ENCODE results near the gene EIF4E. TPM values are rescaled to one million over a fixed set of nuclear protein-coding genes. Genes with fewer than 3 reads are reported as not detected.

EIF4E gene
- polyA plus RNA-seq, 1 donor (not counting 4 experiments of a cell fraction or from before 2014, with no cell fraction given) = 150 TPM

DNA sequence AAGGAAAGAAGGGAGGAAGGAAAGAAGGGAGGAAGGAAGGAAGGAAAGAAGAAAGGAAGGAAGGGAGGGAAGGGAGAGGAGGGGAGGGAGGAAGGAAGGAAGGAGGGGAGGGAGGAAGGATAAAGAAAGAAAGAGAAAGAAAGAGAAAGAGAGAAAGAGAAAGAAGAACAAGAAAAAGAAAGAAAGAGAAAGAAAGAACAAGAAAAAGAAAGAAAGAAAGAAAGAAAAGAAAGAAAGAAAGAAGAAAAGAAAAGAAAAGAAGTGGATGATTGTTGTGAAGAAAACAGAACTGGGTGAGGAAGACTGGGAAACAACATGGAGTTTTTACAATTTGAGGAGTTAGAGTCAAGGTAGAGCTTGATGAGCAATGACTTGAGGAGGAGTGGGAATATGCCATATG lies 78.0 kb downstream of the EIF4E start:
- no peak overlapping the region for H3K27ac ChIP-seq (ENCODE audit: control insufficient read depth, insufficient read depth, low read length)
- no peaks in the 10 kb centered on the region for H3K27me3 ChIP-seq (ENCODE audit: control insufficient read depth, extremely low read depth, insufficient read depth, low read length)
- no peaks in the 10 kb centered on the region for H3K9me1 ChIP-seq (ENCODE audit: control insufficient read depth, extremely low read depth, insufficient read depth, low read length)
- no peaks in the 10 kb centered on the region for H3K4me1 ChIP-seq (ENCODE audit: control insufficient read depth, extremely low read depth, insufficient read depth, low read length)
- dilution Hi-C loops (cut with MboI; ENCODE audit: extremely low pct_ligation_motif_present, low sequenced_read_pairs) = no loop called here
- H3K79me2 ChIP-seq (ENCODE audit: control insufficient read depth, insufficient read depth, low read length) = no peaks in the 10 kb centered on the region
- H3K36me3 ChIP-seq (ENCODE audit: control insufficient read depth in 2 of 2, extremely low read depth in 1 of 2, insufficient read depth in 2 of 2, low read length in 2 of 2) = no peaks in the 10 kb centered on the region
- H3K9ac ChIP-seq (ENCODE audit: control insufficient read depth, extremely low read depth, insufficient read depth, low read length) = no peak overlapping the region
- H3K4me3 ChIP-seq (ENCODE audit: control insufficient read depth in 2 of 3, extremely low read depth in 1 of 3, insufficient read depth in 2 of 3, low read depth in 1 of 3, low read length in 3 of 3) = no peak overlapping the region
- H3K4me2 ChIP-seq (ENCODE audit: control insufficient read depth, extremely low read depth, insufficient read depth, low read depth, low read length) = no peak overlapping the region
- no peaks in the 10 kb centered on the region for H3K9me3 ChIP-seq (ENCODE audit: control insufficient read depth, low read depth, low read length)
- H2AFZ ChIP-seq (ENCODE audit: control insufficient read depth, low read length) = no peak overlapping the region
- TF ChIP-seq, protein P1, sequence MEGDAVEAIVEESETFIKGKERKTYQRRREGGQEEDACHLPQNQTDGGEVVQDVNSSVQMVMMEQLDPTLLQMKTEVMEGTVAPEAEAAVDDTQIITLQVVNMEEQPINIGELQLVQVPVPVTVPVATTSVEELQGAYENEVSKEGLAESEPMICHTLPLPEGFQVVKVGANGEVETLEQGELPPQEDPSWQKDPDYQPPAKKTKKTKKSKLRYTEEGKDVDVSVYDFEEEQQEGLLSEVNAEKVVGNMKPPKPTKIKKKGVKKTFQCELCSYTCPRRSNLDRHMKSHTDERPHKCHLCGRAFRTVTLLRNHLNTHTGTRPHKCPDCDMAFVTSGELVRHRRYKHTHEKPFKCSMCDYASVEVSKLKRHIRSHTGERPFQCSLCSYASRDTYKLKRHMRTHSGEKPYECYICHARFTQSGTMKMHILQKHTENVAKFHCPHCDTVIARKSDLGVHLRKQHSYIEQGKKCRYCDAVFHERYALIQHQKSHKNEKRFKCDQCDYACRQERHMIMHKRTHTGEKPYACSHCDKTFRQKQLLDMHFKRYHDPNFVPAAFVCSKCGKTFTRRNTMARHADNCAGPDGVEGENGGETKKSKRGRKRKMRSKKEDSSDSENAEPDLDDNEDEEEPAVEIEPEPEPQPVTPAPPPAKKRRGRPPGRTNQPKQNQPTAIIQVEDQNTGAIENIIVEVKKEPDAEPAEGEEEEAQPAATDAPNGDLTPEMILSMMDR (optimal IDR thresholded peaks at IDR 0.05 in 1 of 3, IDR thresholded peaks at IDR 0.05 in 1 of 3, conservative IDR thresholded peaks at IDR 0.05 in 1 of 3; ENCODE audit: extremely low read depth in 1 of 3, insufficient read depth in 2 of 3, low read length in 3 of 3) = no peak
- no peak for TF ChIP-seq EZH2 (IDR thresholded peaks at IDR 0.05; ENCODE audit: low read length)
- DNase-seq (ENCODE audit: low read depth, low spot score) (no peak), FAIRE-seq (no peak)
- no peaks in the 10 kb centered on the region for H4K20me1 ChIP-seq (ENCODE audit: control insufficient read depth, extremely low read depth, insufficient read depth, low read length)

DNA sequence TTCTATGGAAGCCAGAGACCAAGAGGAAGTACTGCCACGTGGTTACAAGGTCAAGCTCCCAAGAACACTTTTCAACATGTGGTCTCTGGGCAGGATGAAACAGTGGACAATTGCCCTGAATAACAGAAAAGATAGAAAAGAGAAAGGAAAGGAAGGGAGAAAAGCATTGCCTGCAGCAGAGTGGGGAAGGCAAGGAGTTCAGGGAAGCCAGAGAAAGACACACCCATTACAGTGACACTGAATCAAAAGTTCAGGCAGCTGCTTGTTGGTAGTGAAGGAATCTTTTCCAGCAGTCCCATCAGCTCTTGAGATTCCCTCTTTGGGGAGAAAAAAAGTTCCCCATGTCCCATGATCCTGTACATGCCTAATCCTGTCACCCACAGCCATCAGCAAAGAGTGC lies 80.5 kb downstream of the EIF4E start:
- no peaks in the 10 kb centered on the region for H3K36me3 ChIP-seq (ENCODE audit: control insufficient read depth in 2 of 2, extremely low read depth in 1 of 2, insufficient read depth in 2 of 2, low read length in 2 of 2)
- no peak for FAIRE-seq
- H3K4me2 ChIP-seq (ENCODE audit: control insufficient read depth, extremely low read depth, insufficient read depth, low read depth, low read length) = no peak overlapping the region
- H3K4me1 ChIP-seq (ENCODE audit: control insufficient read depth, extremely low read depth, insufficient read depth, low read length) = no peaks in the 10 kb centered on the region
- H3K9me3 ChIP-seq (ENCODE audit: control insufficient read depth, low read depth, low read length) = no peaks in the 10 kb centered on the region
- H3K27ac ChIP-seq (ENCODE audit: control insufficient read depth, insufficient read depth, low read length) = no peak overlapping the region
- TF ChIP-seq, protein P1 (optimal IDR thresholded peaks at IDR 0.05 in 1 of 3, IDR thresholded peaks at IDR 0.05 in 1 of 3, conservative IDR thresholded peaks at IDR 0.05 in 1 of 3; ENCODE audit: extremely low read depth in 1 of 3, insufficient read depth in 2 of 3, low read length in 3 of 3) = no peak
- no peak for TF ChIP-seq EZH2 (IDR thresholded peaks at IDR 0.05; ENCODE audit: low read length)
- no peaks in the 10 kb centered on the region for H3K9me1 ChIP-seq (ENCODE audit: control insufficient read depth, extremely low read depth, insufficient read depth, low read length)
- H2AFZ ChIP-seq (ENCODE audit: control insufficient read depth, low read length) = no peak overlapping the region
- no peak for DNase-seq (ENCODE audit: low read depth, low spot score)
- no peaks in the 10 kb centered on the region for H4K20me1 ChIP-seq (ENCODE audit: control insufficient read depth, extremely low read depth, insufficient read depth, low read length)
- no peak overlapping the region for H3K9ac ChIP-seq (ENCODE audit: control insufficient read depth, extremely low read depth, insufficient read depth, low read length)
- no peak overlapping the region for H3K4me3 ChIP-seq (ENCODE audit: control insufficient read depth in 2 of 3, extremely low read depth in 1 of 3, insufficient read depth in 2 of 3, low read depth in 1 of 3, low read length in 3 of 3)
- dilution Hi-C loops (cut with MboI; ENCODE audit: extremely low pct_ligation_motif_present, low sequenced_read_pairs) = no loop called here
- no peaks in the 10 kb centered on the region for H3K27me3 ChIP-seq (ENCODE audit: control insufficient read depth, extremely low read depth, insufficient read depth, low read length)
- no peaks in the 10 kb centered on the region for H3K79me2 ChIP-seq (ENCODE audit: control insufficient read depth, insufficient read depth, low read length)
